ENCODE measurements around the gene APAF1.

APAF1 gene

GRCh38 chr12:98674841-98675240 is 29.8 kb downstream of the APAF1 start:
- Histone ChIP-seq H3K27ac (no peak overlapping the region), H2AFZ (ENCODE audit: low read depth) (no peak overlapping the region), H3K4me2 (no peak overlapping the region), H3K27me3 (ENCODE audit: insufficient read depth, low read depth) (no peaks in the 10 kb centered on the region), H3K36me3 (ENCODE audit: insufficient read depth) (no peaks in the 10 kb centered on the region), H3K79me2 (ENCODE audit: insufficient read depth, low read depth) (no peaks in the 10 kb centered on the region), H4K20me1 (ENCODE audit: insufficient read depth) (no peaks in the 10 kb centered on the region), H3K4me1 (ENCODE audit: low read depth, poor library complexity, severe bottlenecking) (no peaks in the 10 kb centered on the region), H3K4me3 (IDR thresholded peaks at IDR 0.05; ENCODE audit: insufficient read depth, low read depth, low read length) (no peak overlapping the region), H3K9ac (no peak overlapping the region)
- TF ChIP-seq CTCF (conservative IDR thresholded peaks at IDR 0.05; ENCODE audit: low read depth, low read length): no peak

DNA sequence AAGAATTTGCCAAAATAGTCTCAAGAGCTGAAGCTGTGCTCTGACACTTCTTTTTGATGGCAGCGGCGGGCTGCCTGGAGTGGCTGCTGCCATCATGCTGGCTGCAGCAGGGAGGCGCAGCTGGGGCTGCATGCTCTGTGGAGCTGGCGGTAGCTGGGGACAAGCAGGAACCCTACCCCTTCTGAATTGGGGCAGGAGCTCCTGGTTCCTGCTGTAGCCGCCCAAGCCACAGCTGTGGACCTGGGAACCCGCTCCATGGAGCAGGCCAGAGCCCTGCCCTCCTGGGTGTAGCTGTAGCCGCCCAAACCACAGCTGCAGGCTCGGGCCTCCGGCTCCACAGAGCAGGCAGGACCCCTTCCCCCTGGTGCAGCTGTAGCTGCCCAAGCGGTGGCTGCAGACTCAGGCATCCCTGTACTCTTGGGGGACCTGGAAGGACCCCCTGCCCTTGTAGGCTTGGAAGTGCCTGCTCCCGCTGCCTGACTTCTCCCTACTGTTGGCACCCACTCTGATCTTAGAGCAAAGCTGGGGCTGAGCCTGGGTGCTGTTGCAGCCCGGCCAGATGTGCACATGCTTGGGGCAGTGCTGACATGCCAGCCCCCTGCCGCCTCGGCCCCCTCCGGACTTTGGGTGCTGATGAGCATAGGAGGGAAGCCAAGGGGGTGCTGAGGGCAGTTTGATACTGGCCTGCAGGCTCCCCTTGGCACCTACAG is 33.3 kb downstream of the APAF1 start:
- H3K4me2 ChIP-seq: no peak overlapping the region
- TF ChIP-seq CTCF (conservative IDR thresholded peaks at IDR 0.05; ENCODE audit: low read depth, low read length): no peak
- H3K4me1 ChIP-seq (ENCODE audit: low read depth, poor library complexity, severe bottlenecking): no peaks in the 10 kb centered on the region
- H4K20me1 ChIP-seq (ENCODE audit: insufficient read depth): no peaks in the 10 kb centered on the region
- no peaks in the 10 kb centered on the region for H3K36me3 ChIP-seq (ENCODE audit: insufficient read depth)
- no peak overlapping the region for H3K27ac ChIP-seq
- H3K4me3 ChIP-seq (IDR thresholded peaks at IDR 0.05; ENCODE audit: insufficient read depth, low read depth, low read length): no peak overlapping the region
- H3K27me3 ChIP-seq (ENCODE audit: insufficient read depth, low read depth): no peaks in the 10 kb centered on the region
- no peak overlapping the region for H3K9ac ChIP-seq
- H3K79me2 ChIP-seq (ENCODE audit: insufficient read depth, low read depth): no peaks in the 10 kb centered on the region
- H2AFZ ChIP-seq (ENCODE audit: low read depth): no peak overlapping the region

- no peak overlapping the region for H3K4me2 ChIP-seq
- H3K4me3 ChIP-seq (IDR thresholded peaks at IDR 0.05; ENCODE audit: insufficient read depth, low read depth, low read length): no peak overlapping the region
- no peaks in the 10 kb centered on the region for H3K36me3 ChIP-seq (ENCODE audit: insufficient read depth)
- H3K9ac ChIP-seq: no peak overlapping the region
- no peaks in the 10 kb centered on the region for H3K4me1 ChIP-seq (ENCODE audit: low read depth, poor library complexity, severe bottlenecking)
- H3K79me2 ChIP-seq (ENCODE audit: insufficient read depth, low read depth): no peaks in the 10 kb centered on the region
- no peaks in the 10 kb centered on the region for H3K27me3 ChIP-seq (ENCODE audit: insufficient read depth, low read depth)
- H2AFZ ChIP-seq (ENCODE audit: low read depth): no peak overlapping the region
- no peak overlapping the region for H3K27ac ChIP-seq
- H4K20me1 ChIP-seq (ENCODE audit: insufficient read depth): no peaks in the 10 kb centered on the region
- TF ChIP-seq CTCF (conservative IDR thresholded peaks at IDR 0.05; ENCODE audit: low read depth, low read length): no peak
Measured at GRCh38 chr12:98678946-98679610, 34.0 kb downstream of the APAF1 start.

GRCh38 chr12:98679611-98680005 is 34.5 kb downstream of the APAF1 start:
- H3K4me2 ChIP-seq: no peak overlapping the region
- H2AFZ ChIP-seq (ENCODE audit: low read depth): no peak overlapping the region
- H3K27me3 ChIP-seq (ENCODE audit: insufficient read depth, low read depth): no peaks in the 10 kb centered on the region
- no peak overlapping the region for H3K4me3 ChIP-seq (IDR thresholded peaks at IDR 0.05; ENCODE audit: insufficient read depth, low read depth, low read length)
- no peaks in the 10 kb centered on the region for H3K36me3 ChIP-seq (ENCODE audit: insufficient read depth)
- H3K27ac ChIP-seq: no peak overlapping the region
- no peak overlapping the region for H3K9ac ChIP-seq
- no peak for TF ChIP-seq CTCF (conservative IDR thresholded peaks at IDR 0.05; ENCODE audit: low read depth, low read length)
- no peaks in the 10 kb centered on the region for H3K4me1 ChIP-seq (ENCODE audit: low read depth, poor library complexity, severe bottlenecking)
- no peaks in the 10 kb centered on the region for H4K20me1 ChIP-seq (ENCODE audit: insufficient read depth)
- H3K79me2 ChIP-seq (ENCODE audit: insufficient read depth, low read depth): no peaks in the 10 kb centered on the region

All from KMS-11 (cell line).